GM10248 (cell line): ENCODE results near the gene NUDT8.

ENCODE experiments used
- CTCF ChIA-PET: fragments of 300-600 bp; sonication (Branson Sonifier 250); formaldehyde crosslinking; extraction: SDS; loops from one replicate; lab custom pipeline; 2021; ENCODE audit warnings: antibody characterized with exemption; lab: Yijun Ruan, JAX
- POLR2A ChIA-PET: fragments of 350-650 bp; sonication (Branson Sonifier 250); formaldehyde crosslinking; extraction: SDS; loops from one replicate; lab custom pipeline; 2020; ENCODE audit warnings: antibody characterized with exemption; lab: Yijun Ruan, JAX
- DNase-seq: peaks from one replicate; pipeline ENCODE4 v3.0.0; 2012; ENCODE audit errors: extremely low spot score
- TF ChIP-seq, protein P1 (sequence below): IDR thresholded peaks from 2 replicates; pipeline ENCODE4 v1.5.1; 2012; ENCODE audit warnings: mild to moderate bottlenecking, low read depth; ENCODE audit errors: extremely low read depth, missing control alignments, control extremely low read depth

NUDT8 gene

DNA sequence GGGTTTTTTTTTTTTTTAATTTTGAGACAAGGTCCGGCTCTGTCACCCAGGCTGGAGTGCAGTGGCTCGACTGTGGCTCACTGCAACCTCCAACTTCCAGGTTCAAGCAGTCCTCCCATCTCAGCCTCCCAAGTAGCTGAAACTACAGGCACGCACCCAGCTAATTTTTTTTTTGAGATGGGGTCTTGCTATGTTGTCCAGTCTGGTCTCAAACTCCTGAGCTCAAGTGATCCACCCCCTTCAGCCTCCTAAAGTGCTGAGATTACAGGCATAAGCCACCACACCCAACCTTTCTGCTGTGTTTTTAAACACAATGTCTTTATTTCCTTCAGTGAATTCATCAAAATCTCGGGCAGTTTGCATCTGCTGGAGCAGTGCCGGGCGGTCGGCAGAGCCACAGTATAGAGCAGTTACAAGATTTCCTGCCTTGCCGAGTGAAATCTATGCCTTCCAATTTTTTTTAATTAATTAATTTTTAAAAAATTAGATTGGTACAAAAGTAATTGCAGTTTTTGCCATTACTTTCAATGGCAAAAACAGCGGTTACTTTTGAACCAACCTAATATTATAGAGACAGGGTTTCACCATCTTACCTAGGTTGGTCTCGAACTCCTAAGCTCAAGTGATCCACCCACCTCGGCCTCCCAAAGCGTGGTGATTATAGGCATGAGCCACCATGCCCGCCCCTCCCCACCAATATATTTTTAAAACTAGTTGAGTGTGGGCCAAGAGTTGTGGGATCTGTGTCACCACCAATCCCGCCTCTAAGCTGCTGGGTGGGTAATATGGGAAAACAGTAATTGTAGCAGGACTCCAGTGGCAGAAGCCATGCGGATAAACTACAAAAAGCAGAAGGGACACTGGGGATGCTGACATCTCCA, 23.5 kb upstream of the NUDT8 start:
- DNase-seq: no peak
- TF ChIP-seq, protein P1, sequence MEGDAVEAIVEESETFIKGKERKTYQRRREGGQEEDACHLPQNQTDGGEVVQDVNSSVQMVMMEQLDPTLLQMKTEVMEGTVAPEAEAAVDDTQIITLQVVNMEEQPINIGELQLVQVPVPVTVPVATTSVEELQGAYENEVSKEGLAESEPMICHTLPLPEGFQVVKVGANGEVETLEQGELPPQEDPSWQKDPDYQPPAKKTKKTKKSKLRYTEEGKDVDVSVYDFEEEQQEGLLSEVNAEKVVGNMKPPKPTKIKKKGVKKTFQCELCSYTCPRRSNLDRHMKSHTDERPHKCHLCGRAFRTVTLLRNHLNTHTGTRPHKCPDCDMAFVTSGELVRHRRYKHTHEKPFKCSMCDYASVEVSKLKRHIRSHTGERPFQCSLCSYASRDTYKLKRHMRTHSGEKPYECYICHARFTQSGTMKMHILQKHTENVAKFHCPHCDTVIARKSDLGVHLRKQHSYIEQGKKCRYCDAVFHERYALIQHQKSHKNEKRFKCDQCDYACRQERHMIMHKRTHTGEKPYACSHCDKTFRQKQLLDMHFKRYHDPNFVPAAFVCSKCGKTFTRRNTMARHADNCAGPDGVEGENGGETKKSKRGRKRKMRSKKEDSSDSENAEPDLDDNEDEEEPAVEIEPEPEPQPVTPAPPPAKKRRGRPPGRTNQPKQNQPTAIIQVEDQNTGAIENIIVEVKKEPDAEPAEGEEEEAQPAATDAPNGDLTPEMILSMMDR: no peak
- POLR2A ChIA-PET: no interaction called here
- CTCF ChIA-PET: interaction anchor here (0.6 to 10.1 kb wide), 4 partner anchors 14 to 71 kb away, joined by 3 to 142 read pairs (median 4); partner anchors contain the start of genes NUDT8 and TBX10

DNA sequence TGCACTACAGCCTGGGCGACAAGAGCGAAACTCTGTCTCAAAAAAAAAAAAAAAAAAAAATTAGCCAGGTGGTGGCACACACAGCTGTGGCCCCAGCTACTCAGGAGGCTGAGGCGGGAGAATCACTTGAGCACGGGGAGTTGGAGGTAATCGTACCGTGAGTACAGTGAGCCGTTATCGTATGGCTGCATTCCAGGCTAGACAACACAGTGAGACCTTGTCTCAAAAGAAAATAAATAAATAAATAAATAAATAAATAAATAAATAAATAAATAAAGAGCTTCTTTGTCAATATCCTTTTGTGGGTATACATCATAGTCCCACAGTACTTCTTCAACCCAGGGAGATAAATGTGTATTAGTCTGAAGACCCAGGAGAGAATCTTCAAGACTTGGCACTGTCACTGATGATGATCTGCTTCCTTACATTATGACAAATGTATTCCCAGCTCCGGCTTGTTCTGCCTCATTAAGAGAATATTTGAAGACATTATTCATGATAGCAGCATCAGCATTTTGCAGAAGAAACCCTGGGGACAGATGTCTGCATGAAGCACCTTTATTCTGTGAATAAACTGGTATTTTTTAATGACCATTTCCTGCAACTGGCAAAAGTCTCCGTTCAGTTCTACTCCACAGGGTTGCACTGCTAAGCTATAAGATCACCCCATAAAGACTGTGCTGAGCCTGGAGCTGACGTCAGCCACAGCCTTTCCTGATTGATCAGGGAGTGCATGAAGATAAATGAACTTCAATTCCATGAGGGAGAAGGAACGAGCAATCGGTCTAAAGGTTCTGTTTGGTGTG, 22.4 kb upstream of the NUDT8 start:
- DNase-seq: no peak
- TF ChIP-seq, protein P1: no peak
- POLR2A ChIA-PET: no interaction called here
- CTCF ChIA-PET: interaction anchor here (0.6 to 10.1 kb wide), 6 partner anchors 13 to 70 kb away, joined by 3 to 142 read pairs (median 4); partner anchors contain the start of genes NUDT8 and TBX10

DNA sequence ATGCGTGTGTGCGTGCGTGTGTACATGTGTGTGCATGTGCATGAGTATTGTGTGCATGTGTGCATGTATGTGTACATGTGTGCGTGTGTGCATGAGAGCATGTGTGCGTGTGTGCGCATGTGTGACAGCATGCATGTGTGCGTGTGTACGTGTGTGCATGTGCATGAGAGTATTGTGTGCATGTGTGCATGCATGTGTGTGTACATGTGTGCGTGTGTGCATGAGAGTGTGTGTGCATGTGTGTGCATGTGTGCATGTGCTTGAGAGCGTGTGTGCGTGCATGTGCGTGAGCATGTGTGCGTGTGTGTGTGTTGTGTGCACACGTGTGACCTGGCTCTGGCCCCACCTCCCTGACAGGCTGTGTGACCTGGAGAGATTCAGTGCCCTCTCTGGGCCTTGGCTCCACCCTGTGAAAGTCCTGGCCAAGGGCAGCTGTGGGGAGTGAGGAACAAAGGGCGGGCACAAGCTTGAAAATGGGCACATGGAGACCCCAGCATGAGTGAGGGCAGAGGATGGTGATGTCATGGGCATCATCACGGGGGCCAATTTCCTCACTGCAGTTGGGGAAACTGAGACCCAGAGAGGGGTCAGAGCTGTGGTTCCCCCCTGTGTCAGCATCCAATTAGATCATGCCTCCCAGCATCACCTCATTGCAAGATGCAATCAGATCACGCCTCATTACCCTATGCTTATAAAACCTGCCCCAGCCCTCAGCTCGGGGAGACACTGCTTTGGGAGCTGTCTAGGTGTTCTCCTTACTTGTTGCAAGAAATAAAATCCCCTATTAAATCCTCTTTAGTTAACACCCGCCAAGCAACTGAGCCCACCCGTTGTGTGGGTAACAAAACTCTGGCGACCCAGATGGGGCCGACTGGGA, 20.1 kb upstream of the NUDT8 start:
- ChIA-PET CTCF (interaction anchor here (1.2 to 10.1 kb wide), 5 partner anchors 8 to 67 kb away, joined by 4 to 142 read pairs (median 13); partner anchors contain the start of genes GSTP1 and NUDT8), POLR2A (no interaction called here)
- TF ChIP-seq, protein P1: no peak
- no peak for DNase-seq

DNA sequence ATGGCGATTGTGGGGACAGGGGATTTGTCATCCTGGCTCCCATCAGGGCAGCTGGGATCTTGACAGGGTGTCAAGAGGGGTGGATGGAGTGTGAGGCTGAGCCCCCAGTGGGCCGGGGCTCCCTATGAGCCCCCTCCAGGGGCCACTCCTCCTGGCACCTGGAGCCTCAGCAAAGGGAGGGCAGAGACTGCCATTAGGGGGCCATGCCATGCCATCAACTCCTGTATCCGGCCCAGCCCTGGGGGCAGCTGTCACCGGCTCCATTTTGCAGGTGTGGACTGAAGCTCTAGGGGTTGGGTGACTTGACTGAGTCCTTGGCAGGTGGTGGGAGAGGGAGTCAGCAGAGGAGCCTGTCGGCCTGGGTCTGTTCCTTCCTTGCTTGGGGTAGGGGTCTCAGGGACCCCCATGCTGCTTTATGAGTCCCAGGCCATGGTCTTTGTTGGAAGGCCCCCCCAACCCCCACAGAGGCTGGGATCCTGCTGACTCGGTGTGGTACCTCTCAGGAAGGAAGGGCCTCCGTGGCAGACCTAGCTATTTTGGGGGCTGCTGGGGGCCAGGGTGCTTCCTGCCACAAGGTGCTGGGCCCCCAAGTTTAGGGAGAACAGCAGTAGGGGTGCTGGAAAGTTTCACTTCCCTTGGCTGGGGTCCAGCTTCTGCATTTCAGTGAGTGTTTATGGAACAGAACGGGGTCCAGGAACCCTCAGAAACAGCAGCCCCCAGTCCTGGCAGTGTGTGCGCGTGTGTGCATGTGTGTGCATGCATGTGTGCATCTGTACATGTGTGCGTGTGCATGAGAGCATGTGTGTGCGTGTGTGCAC, 19.3 kb upstream of the NUDT8 start:
- CTCF ChIA-PET: interaction anchor here (1.5 to 10.1 kb wide), 8 partner anchors 9 to 258 kb away, joined by 3 to 142 read pairs (median 6); partner anchors contain the start of genes NUDT8, RAD9A and TBX10
- DNase-seq: no peak
- POLR2A ChIA-PET: interaction anchor here (0.5 to 0.6 kb wide), 2 partner anchors 247 to 808 kb away, joined by 3 to 7 read pairs; partner anchors contain the start of gene PPP1CA
- TF ChIP-seq, protein P1: no peak

DNA sequence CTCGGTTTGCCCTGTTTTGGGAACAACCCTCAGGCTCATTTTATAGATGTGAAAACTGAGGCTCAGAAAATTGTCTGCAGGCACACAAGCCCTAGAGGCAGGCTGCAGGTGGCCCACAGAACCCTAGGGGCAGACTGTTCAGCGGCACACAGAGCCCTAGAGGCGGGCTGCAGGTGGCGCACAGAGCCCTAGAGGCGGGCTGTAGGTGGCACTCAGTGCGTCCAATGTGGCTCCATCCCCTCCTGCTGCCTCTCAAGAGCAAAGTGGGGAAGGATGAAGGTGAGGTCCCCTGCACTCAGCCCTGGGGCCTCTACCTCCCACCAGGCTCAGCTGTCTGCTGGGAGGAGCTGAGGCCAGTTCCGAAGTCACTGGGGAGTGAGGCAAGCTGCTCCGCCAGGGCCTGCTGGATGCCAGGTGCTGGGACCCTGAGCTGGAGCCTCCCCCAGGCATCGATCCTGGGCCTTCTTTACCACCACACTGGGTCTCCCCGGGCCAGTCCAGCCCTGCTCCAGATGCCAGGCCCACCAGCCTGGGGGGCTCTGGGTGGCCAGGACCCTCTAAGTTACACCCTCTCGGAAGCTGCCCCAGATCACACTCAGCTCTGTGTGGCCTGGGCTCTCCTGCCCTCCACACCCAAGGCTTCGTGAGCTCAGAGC, 18.5 kb upstream of the NUDT8 start:
- TF ChIP-seq, protein P1: peak; percentile 51
- ChIA-PET POLR2A (interaction anchor here (0.6 kb wide), 1 partner anchor 808 kb away, joined by 7 read pairs; no protein-coding TSS in a partner anchor), CTCF (interaction anchor here (0.9 to 10.1 kb wide), 12 partner anchors 10 to 257 kb away, joined by 3 to 142 read pairs (median 5); partner anchors contain the start of genes NUDT8, RAD9A and TBX10)
- peak; percentile 79 for DNase-seq
